GM21825 (cell line): Measurements from ENCODE around the gene ZNF565.
"Not testable (repeated sequence)": the region's sequence is repeated elsewhere in the genome, so short reads cannot be mapped to it uniquely, and the experiment has no call there.

Experiments used
- ATAC-seq: cut with Tn5 transposase; IDR thresholded peaks from one replicate; pipeline ENCODE4 v1.9.1; 2021; ENCODE audit warnings: mild to moderate bottlenecking, moderate library complexity; ENCODE audit not compliant: unreplicated experiment

The ZNF565 gene

DNA sequence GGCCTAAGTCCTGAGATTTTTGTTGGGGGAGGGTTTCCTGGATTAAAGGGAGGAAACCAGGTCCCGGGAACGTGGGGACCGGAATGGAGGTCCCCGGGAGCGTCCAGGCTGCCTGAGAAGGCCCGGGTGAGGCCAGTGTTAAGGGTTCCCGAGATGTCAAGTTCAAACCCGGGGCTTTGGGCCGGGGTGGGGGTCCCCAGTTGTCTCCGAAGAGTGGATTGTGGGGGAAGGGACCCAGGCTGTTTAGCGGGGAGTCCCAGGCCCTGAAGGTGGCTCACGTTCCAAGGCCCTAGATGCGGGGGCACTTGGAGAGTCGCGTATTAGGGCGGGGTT, 62.5 kb downstream of the ZNF565 start:
- ATAC-seq, result no peak

DNA sequence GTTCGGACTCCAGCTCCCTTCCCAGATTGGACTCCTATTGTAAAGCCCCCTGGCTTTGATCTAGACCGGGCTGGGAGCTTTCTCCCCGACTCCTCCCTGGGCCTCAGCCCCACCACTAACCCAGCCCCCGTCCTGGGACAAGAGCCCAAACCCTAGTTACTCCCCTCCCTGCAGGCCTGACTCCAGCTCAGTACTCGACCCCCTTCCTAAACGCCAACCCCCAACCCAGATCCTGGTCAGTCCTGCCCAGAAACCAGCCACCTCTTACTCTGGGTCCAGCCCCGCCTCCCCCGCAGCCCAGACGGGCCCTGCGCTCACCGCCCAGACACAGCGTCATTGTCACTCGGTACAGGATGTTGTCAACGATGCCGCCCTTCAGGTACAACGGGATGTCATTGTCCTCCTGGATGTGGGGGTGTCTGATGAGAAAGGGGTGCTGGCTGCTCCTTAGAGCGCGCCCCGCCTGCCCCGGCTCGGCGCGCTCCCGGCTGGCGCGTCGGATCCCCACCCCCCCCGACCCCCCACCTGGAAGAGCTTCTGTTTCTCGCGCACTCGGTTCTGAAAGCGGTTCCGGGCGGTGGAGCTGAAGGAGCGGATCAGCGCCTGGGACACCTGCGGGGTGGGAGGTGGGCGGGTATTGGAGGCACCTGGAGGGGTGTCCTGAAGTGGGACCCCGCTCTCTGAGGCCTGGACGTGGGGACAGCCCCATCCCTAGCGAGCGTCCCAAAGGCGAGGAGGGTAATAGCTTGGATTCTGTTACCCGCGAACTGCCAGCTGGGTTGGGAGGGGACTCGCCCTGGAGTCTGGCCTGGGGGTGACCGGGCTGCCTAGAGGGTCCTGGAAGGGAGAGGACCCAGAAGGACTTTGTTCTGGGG, 63.1 kb downstream of the ZNF565 start:
- ATAC-seq, result no peak

GRCh38 chr19:36150586-36150985, 63.9 kb downstream of the ZNF565 start:
- no peak for ATAC-seq

DNA sequence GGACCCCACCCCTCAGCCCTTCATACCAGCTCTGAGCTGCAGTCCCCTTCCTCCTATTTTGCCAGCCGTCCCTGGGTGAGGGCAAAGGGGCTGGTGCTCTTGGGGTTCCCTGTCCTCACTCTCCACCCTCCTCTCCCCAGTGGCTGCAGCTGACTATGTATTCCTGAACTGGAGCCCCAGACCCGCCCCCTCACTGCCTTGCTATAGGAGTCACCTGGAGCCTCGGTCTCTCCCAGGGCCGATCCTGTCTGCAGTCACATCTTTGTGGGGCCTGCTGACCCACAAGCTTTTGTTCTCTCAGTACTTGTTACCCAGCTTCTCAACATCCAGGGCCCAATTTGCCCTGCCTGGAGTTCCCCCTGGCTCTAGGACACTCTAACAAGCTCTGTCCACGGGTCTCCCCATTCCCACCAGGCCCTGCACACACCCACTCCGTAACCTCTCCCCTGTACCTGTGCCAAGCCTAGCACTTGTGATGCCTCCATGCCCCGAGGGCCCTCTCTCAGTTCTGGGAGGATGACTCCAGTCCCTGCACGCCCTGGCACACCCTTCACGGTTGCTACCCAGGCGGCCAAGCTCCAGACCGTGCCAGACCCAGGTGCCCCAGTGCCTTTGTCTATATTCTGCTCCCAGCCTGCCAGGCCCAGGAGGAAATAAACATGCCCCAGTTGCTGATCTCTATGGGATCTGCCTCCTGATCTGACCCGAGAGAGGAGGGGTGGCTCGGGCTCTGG, 64.6 kb downstream of the ZNF565 start:
- no peak for ATAC-seq

DNA sequence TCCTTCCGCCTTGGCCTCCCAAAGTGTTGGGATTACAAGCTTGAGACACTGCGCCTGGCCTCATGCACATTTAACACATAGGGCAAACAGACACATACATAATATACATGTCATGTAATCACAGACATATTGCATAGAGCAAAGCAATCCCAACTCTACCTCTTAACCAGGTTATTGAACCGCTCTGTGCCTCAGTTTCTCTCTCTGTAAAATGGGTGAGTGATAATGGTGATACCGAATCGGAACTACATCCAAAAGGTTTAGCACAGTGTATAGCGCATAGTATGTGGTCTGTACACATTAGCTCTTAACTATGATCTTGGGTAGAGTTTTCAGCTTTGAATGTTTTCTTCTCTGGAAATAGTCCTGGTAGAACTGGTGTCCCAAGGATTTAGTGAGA, 69.8 kb downstream of the ZNF565 start:
- no peak for ATAC-seq

GRCh38 chr19:36142496-36142895, 72.0 kb downstream of the ZNF565 start:
- no peak for ATAC-seq

GRCh38 chr19:36142046-36142445, 72.4 kb downstream of the ZNF565 start:
- no peak for ATAC-seq

GRCh38 chr19:36141039-36141927, 73.2 kb downstream of the ZNF565 start:
- ATAC-seq, result peak; percentile 41

DNA sequence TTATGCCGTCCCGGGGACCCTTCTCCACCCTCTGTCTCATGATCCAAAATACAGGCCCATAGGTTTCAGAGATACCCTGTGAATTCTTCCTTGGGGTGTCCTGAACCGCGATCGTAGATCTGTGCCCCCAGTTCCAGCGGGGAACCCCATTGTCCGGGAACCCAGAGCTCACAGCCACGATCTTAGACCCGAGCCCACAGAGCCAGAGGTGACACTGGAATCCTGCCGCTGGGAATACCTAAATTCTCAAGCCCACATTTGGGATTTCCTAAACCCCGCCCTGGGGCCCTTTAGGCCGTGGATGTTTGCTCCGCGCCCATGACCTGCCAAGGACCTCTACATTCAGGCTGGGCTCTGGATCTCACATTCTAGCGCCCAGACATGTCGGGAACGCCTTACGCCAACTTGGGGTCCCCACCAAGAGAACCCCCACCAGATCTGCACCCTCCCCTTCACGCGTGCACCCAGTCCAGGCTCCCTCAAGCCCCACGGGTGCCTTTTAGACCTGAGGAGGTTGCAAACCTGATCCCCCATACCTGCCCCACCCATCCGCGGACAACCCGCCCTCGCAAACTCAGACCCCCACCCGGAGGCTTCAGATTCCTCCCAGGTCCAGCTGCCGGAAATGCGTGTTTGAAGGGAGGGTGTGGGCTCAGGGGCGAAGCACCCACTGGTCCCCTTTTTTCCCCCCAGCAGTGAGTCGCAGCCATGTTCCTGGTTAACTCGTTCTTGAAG, 74.0 kb downstream of the ZNF565 start:
- no peak for ATAC-seq

DNA sequence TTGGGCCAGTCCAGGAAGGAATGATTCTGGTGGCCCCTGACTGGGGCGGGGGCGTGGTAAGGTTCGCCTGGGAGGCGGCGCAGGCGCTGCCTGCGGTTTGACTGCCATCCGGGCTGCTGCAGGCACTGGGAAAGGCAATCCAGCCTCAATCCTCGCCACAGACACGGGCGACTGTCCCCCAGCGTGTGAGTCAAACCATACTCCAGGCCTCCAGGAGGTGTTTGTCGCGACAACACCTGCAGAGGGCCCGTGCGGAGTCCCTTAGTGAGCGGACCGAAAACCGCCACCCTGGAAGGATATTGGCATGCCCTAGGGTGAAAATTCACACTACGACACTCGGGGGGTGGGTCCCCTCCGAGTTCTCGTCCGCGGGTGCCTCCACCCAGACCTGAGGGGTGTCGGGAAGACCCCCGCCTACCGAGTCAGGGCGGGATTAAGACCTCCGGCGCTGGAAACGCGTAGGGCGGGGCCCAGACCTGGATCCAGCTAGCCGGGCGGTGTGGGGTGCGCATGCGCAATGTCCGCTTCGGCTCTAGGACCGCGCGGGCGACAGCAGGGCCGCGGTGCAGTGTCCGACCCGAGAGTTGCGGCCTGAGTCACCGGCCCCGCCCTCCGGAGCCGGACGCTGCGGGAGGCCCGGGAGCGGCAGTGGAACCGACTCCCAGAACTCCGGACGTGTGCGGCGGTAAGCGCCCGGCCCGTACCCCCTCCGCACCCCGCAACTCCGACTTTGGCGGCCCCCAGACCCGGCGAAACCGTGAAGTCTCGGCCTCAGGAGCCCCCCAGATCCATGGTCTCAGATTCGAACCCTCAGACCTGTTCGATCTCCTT, 74.8 kb downstream of the ZNF565 start, which contains the start of gene CAPNS1:
CAPNS1 (plus strand) TSS at position 594 of the 831 bp plus-strand sequence. CDS start 946 bp downstream, outside the sequence.
- ATAC-seq, result peak; percentile 81

GRCh38 chr19:36139120-36139472, 75.4 kb downstream of the ZNF565 start:
- ATAC-seq, result no peak

GRCh38 chr19:36136964-36137686, 77.3 kb downstream of the ZNF565 start:
- no peak for ATAC-seq

DNA sequence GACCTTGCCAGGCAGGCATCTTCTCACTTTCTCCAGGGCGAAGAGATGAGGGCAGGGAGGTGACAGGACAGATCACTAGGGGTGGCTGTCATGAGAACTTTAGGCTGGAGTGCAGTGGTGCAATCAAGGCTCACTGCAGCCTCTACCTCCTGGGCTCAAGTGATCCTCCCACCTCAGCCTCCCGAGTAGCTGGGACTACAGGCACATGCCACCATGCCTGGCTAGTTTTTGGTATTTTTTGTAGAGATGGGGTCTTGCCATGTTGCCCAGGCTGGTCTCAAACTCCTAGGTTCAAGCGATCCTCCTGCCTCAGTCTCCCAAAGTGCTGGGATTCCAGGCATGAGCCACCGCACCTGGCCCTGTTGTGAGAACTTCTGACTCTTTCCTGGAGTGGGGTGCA, 79.6 kb downstream of the ZNF565 start:
- not testable (repeated sequence) for ATAC-seq
